PC-3 (cell line): ENCODE data around the gene SOAT2.

ENCODE experiments used
- CTCF ChIP-seq: fragments of 300-600 bp; sonication (generic); conservative IDR thresholded peaks from 2 replicates; pipeline ENCODE4 v1.5.1; 2017; ENCODE audit warnings: antibody characterized with exemption, low read depth, mild to moderate bottlenecking, low read length
- EZH2 ChIP-seq: fragments of 300-600 bp; sonication (generic); IDR thresholded peaks from one replicate; pipeline ENCODE4 v1.6.1; 2017; ENCODE audit warnings: antibody characterized with exemption, mild to moderate bottlenecking, low read length; ENCODE audit not compliant: unreplicated experiment
- EZH2phosphoT487 ChIP-seq: fragments of 300-600 bp; sonication (generic); IDR thresholded peaks from 2 replicates; pipeline ENCODE4 v1.6.1; 2018; ENCODE audit warnings: mild to moderate bottlenecking, antibody characterized with exemption, low read length, borderline replicate concordance

- TF ChIP-seq CTCF (no peak), EZH2 (no peak), EZH2phosphoT487 (no peak)
Measured at GRCh38 chr12:53169644-53170043, 66.4 kb downstream of the SOAT2 start.
